A172 (cell line): ENCODE measurements around the gene IP6K2. TPM values are rescaled to one million over a fixed set of nuclear protein-coding genes. Genes with fewer than 3 reads are reported as not detected.
A peak's percentile ranks its signal among the peaks of the same experiment; 100 is the strongest.

ENCODE experiments used
- DNase-seq: peaks from one replicate; pipeline ENCODE4 v3.0.0-alpha.2; 2015; ENCODE audit warnings: low spot score
- total RNA-seq: library from RNA; depleted of rRNA; stranded (reverse); fragments of >200 nt; shearing (Covaris generic); gene quantifications from 2 replicates; pipeline ENCODE4 v1.2.3, GENCODE V29; 2014

The IP6K2 gene
- total RNA-seq, 1 experiment from 2014 or later, result 73.4 TPM

- no peak for DNase-seq
Observed at GRCh38 chr3:48690846-48691458, 26.1 kb downstream of the IP6K2 start.

GRCh38 chr3:48689384-48689783 lies 27.6 kb downstream of the IP6K2 start:
- DNase-seq, result no peak

DNA sequence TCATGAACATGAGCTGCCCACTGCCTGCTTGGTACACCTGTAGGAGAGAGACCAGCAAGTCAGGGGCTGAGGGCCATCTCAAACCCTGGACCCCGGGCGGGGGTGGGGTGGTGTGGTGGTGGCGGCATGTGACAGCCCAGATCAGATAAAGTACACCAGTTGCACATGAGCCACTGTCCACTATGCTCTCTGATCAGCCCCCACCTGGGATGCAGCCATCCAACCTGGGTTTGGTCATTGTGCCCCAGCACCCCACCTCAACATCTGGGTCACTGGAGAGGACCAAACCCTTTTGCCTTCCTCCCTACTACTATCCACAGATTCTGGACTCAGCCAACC lies 28.3 kb downstream of the IP6K2 start:
- no peak for DNase-seq

- no peak for DNase-seq
Observed at GRCh38 chr3:48688032-48688736, 28.8 kb downstream of the IP6K2 start.

DNA sequence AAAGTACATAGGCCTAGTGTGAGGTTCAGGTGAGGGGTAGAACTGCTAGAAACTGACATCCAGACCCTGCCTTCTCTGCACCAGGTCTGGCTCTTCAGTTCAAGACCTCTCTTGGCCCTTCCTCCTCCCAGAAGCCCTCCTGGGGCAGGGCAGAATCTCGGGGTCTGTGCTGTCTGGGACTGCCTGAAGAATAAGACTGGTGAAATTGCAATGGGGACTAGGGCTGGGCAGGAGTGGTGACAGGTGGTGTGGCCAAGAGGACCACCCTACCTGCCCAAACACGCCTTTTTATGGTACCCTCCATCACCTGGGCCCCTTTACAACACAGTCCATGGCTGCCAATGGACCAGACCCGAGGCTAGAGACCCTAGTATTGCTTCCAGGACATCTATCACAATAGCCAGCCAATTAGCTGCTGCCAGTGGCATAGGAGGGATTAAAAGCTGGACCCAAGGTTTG lies 29.8 kb downstream of the IP6K2 start:
- DNase-seq, result no peak

- DNase-seq, result no peak
Observed at GRCh38 chr3:48686538-48687219, 30.3 kb downstream of the IP6K2 start.

DNA sequence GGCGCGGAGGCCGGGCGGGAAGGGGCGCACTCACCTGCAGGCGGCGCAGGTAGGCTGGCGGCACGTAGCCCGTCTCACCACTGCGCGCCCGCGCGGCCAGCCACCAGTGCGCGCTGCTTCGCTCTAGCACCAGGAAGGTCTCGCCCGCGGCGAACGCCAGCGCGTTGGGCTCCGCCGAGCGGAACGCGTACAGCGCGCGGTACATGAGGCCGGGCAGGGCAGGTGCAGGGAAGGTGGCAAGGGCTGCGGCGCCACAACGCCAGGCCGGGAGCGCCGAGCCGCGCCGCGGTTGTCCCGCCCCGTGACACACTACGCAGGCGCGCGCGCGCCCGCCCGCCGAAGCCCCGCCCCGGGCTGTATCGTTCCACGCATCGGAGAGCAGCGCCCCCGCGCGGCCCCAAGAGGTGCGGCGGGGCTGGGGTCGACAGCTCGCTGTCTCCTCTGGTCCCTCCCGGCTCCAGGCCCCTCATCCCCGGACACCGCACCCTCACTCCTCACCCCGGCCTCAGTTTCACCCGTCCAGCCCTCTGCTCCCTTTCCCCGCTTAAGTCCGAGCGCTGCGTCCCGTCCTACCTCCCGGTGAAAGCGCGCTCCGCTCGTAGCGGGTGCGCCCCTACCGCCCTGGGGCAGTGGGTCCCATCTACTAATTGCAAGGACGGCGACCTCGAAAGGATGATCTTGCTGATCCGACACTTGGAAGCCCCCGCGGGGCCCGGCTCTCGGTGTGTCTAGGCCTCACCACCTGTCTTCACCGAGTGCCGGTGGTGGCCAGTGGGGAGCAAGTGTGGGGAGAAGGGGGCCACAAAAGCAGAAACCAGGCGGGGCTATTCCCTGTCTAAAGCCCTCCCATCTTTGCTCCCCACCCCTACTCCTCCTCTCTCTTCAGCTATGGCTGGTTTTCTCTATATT lies 31.2 kb downstream of the IP6K2 start, which contains the start of gene NCKIPSD:
Gene NCKIPSD, minus strand, starts transcription at position 313 of the 909 bp plus-strand sequence. Its CDS starts 108 bp downstream, at position 205.
- DNase-seq, result peak; percentile 52

GRCh38 chr3:48685293-48685602 lies 31.8 kb downstream of the IP6K2 start:
- DNase-seq, result no peak

- DNase-seq, result no peak
Observed at GRCh38 chr3:48684480-48685143, 32.4 kb downstream of the IP6K2 start.

DNA sequence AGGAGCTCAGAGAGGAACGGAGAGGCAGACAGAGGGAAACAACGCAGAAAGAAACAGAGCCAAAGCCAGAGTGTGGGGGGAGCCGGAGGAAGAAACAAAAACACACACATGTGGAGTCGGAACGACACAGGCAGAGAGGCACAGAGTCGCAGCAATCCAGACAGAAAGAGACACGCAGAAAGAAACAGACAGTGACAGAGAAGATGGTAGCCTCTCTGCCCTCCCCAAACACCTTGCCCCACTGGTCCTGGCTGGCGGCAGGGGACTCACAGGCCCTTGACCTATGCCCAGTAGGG lies 33.0 kb downstream of the IP6K2 start:
- no peak for DNase-seq

GRCh38 chr3:48682786-48683185 lies 34.2 kb downstream of the IP6K2 start:
- DNase-seq, result no peak

DNA sequence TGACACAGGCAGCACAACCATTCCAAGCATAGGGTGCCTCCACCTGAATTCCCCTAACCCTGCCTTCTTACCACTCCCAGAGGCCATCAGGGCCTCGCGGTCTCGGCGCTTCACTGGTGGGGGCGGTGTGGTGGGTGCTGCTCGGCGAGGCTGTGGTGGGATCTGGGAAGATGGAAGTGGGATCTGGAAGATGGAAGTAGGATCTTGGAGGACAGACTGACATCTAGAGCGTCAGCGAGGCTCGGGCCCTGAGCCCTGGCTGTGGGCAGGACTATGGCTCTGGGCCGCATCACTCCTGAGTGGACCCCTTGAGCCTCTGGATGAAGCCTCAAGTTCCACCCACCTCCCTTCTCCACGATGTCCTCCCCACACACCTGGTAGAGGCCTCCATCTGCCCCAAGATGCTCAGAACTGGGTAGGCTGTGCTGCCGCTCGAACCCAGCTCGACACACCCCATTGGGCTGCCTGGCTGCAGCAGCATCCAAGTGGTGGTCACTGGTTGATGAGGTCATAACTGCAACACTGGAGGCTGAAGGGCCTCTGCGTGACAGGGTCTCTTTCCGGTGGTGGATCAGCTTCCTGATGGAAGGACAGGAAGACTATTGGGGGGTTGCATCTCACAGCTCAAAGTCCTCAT lies 34.9 kb downstream of the IP6K2 start:
- DNase-seq, result no peak

DNA sequence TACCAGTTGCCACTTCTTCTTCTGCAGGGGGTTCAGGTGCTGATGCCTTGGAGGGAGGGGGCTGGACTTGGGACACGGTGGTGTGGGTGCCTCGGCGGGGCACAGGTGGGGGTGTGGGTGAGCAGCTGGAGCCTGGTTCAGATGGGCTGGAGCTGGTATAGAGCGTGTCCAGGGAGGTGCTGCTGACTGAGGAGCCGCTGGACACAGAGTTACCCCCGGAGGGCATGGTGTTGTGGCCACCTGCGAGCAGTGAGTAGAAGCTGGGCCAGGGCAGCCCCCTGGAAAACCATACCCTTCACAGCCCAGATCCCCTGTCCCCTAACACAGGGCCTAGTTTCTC lies 35.5 kb downstream of the IP6K2 start:
- DNase-seq, result no peak

DNA sequence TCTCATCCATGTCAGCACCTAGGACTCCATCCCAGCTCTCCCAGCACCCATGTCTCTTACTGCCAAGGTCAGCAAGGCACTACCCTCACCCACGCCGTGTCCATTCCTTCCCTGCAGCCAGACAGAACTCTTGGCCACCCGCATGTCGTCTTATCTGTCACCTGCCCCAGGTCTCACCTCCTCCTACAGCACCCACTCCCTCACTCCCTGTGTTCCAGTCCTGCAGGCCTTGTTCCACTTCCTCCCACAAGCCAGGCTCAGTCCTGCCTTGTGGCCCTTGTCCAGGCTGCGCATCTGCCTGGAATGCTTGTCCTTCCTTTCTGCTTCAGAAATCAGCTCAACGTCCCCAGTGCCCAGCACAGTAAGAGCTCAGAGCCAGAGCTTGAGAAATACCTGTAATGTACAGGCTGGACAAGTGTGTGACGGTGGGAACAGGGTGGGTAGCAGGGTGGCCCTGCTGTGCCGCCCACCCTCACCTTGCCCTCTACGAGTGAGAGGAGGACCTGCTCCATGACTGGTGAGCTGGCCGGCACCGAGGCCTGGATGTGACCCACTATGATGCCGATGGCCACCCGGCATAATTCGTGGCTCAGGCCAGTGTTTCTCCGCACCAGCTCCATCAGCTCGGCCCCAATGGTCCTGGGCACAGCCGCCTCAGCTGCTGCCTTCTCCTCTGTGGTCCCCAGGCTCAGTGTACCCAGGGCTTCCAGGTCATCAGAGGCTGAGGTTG lies 36.0 kb downstream of the IP6K2 start:
- no peak for DNase-seq

- no peak for DNase-seq
Observed at GRCh38 chr3:48679411-48680391, 37.3 kb downstream of the IP6K2 start.

- DNase-seq, result no peak
Observed at GRCh38 chr3:48678566-48679380, 38.2 kb downstream of the IP6K2 start.

GRCh38 chr3:48678056-48678455 lies 39.0 kb downstream of the IP6K2 start:
- peak; percentile 29 for DNase-seq

GRCh38 chr3:48674505-48674904 lies 42.5 kb downstream of the IP6K2 start:
- no peak for DNase-seq

- DNase-seq, result no peak
Observed at GRCh38 chr3:48672522-48672921, 44.5 kb downstream of the IP6K2 start.
